ENCODE data around the gene SNRNP35.

SNRNP35 gene

DNA sequence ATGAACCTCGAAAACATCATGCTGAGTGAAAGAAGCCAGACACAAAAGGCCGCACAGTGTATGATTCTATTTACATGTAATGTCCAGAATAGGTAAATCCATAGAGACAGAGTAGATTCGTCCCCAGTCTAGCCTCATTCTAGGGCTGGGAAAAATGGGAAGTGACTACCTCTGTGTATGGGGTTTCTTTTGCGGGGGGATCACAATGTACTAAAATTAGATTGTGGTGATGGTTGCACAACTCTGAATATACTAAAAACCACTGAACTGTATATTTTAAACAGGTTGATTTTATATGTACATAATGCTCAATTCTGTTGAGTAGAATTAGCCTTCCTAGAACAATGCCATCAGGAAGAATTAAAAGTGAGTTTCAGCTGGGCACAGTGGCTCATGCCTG is 15.2 kb upstream of the SNRNP35 start (continued):
- TF ChIP-seq ZNF146 (tag by site-specific recombination; IDR thresholded peaks at IDR 0.05), result no peak

DNA sequence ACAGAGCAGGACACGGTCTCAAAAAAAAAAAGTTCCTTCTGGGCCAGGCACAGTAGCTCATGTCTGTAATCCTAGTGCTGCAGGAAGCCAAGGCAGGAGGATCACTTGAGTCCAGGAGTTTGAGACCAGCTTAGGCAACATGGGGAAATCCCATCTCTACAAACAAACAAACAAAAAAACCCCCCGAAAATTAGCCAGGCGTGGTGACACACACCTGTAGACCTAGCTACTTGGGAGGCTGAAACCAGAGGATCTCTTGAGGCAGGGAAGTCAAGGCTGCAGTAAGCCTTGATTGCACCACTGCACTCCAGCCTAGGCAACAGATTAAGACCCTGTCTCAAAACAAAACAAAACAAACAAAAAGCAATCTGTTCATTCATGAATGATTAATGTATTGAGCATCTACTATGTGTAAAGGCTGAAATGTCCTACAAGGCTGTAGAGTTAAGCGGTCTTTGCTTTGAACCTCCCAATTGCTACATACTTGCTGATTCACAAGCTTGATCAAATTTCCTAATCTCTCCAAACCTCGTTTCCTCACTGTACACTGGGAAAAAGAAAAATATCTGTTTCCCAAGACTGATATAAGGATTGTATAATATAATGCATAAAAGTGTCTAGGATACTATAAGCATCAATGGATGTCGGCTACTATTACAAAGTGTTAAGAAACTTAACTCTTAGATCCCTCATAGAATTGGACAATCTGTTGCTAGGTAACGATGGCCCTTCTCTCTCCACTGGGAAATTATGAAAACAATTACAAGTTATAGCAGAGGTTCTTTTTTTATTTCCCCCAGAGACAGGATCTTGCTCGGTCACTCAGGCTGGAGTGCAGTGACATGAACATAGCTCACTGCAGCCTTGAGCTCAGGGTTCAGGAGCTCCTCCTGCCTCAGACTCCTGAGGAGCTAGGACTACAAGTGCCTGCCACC is 13.6 kb upstream of the SNRNP35 start:
- Histone ChIP-seq H3K4me1 (ENCODE audit: control insufficient read depth, insufficient read depth, low read length) (peaks cover 7% of the 10 kb centered on the region; the same call in 1 of the 2 replicates), H3K9me3 (ENCODE audit: control insufficient read depth, insufficient read depth, low read depth, low read length) (no peaks in the 10 kb centered on the region), H3K36me3 (ENCODE audit: control insufficient read depth in 2 of 2, insufficient read depth in 1 of 2, low read length in 2 of 2) (no peaks in the 10 kb centered on the region), H3K27ac (ENCODE audit: extremely low read depth, low read depth, low read length) (no peak overlapping the region), H3K4me3 (ENCODE audit: low read depth, low read length) (no peak overlapping the region)
- POLR2A ChIA-PET, result interaction anchor here (1.3 kb wide), 1 partner anchor 211 kb away, joined by 3 read pairs; the partner anchor contains the start of genes MPHOSPH9 and MTRFR
- no peak for TF ChIP-seq ZNF157 (tag by site-specific recombination; IDR thresholded peaks at IDR 0.05)
- TF ChIP-seq ZNF664 (tag by site-specific recombination; IDR thresholded peaks at IDR 0.05), result peak; percentile 62; the same call in 1 of the 2 replicates
- TF ChIP-seq ZNF600 (tag by site-specific recombination; IDR thresholded peaks at IDR 0.05), result no peak
- no peak for TF ChIP-seq ZNF394 (tag by site-specific recombination; IDR thresholded peaks at IDR 0.05; ENCODE audit: borderline replicate concordance)
- TF ChIP-seq SALL2 (tag by site-specific recombination; IDR thresholded peaks at IDR 0.05; ENCODE audit: borderline replicate concordance), result no peak
- TF ChIP-seq, protein P1, sequence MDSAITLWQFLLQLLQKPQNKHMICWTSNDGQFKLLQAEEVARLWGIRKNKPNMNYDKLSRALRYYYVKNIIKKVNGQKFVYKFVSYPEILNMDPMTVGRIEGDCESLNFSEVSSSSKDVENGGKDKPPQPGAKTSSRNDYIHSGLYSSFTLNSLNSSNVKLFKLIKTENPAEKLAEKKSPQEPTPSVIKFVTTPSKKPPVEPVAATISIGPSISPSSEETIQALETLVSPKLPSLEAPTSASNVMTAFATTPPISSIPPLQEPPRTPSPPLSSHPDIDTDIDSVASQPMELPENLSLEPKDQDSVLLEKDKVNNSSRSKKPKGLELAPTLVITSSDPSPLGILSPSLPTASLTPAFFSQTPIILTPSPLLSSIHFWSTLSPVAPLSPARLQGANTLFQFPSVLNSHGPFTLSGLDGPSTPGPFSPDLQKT (IDR thresholded peaks at IDR 0.05; ENCODE audit: borderline replicate concordance, low read depth, low read length), result no peak
- no peak for TF ChIP-seq PRDM1 (tag by site-specific recombination; IDR thresholded peaks at IDR 0.05)
- no peak for TF ChIP-seq ZNF792 (tag by site-specific recombination; IDR thresholded peaks at IDR 0.05)
- CTCF ChIA-PET, result interaction anchor here (0.7 kb wide), 1 partner anchor 27 kb away, joined by 3 read pairs; no protein-coding TSS in a partner anchor

DNA sequence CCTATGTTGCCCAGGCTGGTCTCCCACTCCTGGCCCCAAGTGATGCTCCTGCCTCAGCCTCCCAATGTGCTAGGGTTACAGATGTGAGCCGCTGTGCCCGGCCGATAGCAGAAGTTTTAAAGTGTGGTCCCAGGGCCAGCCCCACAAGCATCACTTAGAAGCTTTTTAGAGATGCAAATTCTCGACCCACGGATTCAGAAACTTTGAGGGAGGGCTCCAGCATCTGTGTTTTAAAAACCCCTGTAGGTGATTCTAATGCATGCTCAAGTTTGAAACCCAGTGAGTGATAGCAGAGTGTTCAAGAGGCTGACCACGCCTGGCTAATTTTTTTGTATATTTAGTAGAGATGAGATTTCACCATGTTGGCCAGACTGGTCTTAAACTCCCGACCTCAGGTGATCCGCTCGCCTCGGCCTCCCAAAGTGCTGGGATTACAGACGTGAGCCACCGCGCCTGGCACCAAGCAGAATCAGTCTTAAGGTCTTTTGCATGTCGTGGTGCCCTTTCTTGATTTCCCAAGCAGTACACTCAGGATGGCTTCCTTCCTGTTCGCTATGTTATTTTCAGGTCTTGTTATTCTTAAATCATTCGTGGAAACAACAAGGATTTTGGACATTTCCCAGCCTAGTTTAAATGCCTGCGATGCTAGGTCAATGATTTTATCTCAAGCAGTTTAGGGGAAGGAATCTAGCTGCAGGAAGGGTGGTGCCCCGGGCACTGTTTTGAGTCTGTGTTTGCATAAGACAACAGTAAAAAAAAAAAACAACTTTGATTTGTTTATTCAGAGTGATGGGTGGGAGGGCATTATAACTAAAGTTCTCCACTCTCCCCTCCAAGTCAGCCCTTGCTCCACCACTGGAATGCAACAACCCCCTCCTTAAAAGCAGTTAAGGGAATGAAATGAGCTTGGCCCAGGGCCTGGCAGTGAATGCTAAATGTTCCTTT is 12.3 kb upstream of the SNRNP35 start:
- CTCF ChIA-PET, result interaction anchor here (0.5 to 1.0 kb wide), 3 partner anchors 61 to 136 kb away, joined by 3 to 5 read pairs (median 4); no protein-coding TSS in a partner anchor
- Histone ChIP-seq H3K4me3 (ENCODE audit: low read depth, low read length) (no peak overlapping the region), H3K27ac (ENCODE audit: extremely low read depth, low read depth, low read length) (peak overlapping the region; percentile 61), H3K36me3 (ENCODE audit: control insufficient read depth in 2 of 2, insufficient read depth in 1 of 2, low read length in 2 of 2) (no peaks in the 10 kb centered on the region), H3K4me1 (ENCODE audit: control insufficient read depth, insufficient read depth, low read length) (peaks cover 7% of the 10 kb centered on the region; the same call in 1 of the 2 replicates), H3K9me3 (ENCODE audit: control insufficient read depth, insufficient read depth, low read depth, low read length) (no peaks in the 10 kb centered on the region)
- POLR2A ChIA-PET, result interaction anchor here (0.7 to 1.3 kb wide), 4 partner anchors 9 to 213 kb away, joined by 3 read pairs; partner anchors contain the start of genes MPHOSPH9, MTRFR and RILPL2
- TF ChIP-seq KLF9 (tag by site-specific recombination; IDR thresholded peaks at IDR 0.05; ENCODE audit: low read depth), result no peak
- TF ChIP-seq, protein P2, sequence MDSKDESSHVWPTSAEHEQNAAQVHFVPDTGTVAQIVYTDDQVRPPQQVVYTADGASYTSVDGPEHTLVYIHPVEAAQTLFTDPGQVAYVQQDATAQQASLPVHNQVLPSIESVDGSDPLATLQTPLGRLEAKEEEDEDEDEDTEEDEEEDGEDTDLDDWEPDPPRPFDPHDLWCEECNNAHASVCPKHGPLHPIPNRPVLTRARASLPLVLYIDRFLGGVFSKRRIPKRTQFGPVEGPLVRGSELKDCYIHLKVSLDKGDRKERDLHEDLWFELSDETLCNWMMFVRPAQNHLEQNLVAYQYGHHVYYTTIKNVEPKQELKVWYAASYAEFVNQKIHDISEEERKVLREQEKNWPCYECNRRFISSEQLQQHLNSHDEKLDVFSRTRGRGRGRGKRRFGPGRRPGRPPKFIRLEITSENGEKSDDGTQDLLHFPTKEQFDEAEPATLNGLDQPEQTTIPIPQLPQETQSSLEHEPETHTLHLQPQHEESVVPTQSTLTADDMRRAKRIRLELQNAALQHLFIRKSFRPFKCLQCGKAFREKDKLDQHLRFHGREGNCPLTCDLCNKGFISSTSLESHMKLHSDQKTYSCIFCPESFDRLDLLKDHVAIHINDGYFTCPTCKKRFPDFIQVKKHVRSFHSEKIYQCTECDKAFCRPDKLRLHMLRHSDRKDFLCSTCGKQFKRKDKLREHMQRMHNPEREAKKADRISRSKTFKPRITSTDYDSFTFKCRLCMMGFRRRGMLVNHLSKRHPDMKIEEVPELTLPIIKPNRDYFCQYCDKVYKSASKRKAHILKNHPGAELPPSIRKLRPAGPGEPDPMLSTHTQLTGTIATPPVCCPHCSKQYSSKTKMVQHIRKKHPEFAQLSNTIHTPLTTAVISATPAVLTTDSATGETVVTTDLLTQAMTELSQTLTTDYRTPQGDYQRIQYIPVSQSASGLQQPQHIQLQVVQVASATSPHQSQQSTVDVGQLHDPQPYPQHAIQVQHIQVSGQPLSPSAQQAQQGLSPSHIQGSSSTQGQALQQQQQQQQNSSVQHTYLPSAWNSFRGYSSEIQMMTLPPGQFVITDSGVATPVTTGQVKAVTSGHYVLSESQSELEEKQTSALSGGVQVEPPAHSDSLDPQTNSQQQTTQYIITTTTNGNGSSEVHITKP (tag by site-specific recombination; IDR thresholded peaks at IDR 0.05), result peak; percentile 84
- TF ChIP-seq GLI4 (tag by site-specific recombination; IDR thresholded peaks at IDR 0.05), result no peak
- peak; percentile 22; the same call in 1 of the 2 replicates for TF ChIP-seq ZNF335 (tag by site-specific recombination; conservative IDR thresholded peaks at IDR 0.05)
- TF ChIP-seq ZNF37A (tag by site-specific recombination; IDR thresholded peaks at IDR 0.05), result no peak
- TF ChIP-seq ZBTB20 (tag by site-specific recombination; IDR thresholded peaks at IDR 0.05), result peak; percentile 97
- no peak for TF ChIP-seq ZNF324 (tag by site-specific recombination; IDR thresholded peaks at IDR 0.05)
- TF ChIP-seq, protein P3, sequence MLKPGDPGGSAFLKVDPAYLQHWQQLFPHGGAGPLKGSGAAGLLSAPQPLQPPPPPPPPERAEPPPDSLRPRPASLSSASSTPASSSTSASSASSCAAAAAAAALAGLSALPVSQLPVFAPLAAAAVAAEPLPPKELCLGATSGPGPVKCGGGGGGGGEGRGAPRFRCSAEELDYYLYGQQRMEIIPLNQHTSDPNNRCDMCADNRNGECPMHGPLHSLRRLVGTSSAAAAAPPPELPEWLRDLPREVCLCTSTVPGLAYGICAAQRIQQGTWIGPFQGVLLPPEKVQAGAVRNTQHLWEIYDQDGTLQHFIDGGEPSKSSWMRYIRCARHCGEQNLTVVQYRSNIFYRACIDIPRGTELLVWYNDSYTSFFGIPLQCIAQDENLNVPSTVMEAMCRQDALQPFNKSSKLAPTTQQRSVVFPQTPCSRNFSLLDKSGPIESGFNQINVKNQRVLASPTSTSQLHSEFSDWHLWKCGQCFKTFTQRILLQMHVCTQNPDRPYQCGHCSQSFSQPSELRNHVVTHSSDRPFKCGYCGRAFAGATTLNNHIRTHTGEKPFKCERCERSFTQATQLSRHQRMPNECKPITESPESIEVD (tag by site-specific recombination; IDR thresholded peaks at IDR 0.05), result peak; percentile 53
- no peak for TF ChIP-seq ZBTB17 (tag by site-specific recombination; IDR thresholded peaks at IDR 0.05)
- TF ChIP-seq, protein P4, sequence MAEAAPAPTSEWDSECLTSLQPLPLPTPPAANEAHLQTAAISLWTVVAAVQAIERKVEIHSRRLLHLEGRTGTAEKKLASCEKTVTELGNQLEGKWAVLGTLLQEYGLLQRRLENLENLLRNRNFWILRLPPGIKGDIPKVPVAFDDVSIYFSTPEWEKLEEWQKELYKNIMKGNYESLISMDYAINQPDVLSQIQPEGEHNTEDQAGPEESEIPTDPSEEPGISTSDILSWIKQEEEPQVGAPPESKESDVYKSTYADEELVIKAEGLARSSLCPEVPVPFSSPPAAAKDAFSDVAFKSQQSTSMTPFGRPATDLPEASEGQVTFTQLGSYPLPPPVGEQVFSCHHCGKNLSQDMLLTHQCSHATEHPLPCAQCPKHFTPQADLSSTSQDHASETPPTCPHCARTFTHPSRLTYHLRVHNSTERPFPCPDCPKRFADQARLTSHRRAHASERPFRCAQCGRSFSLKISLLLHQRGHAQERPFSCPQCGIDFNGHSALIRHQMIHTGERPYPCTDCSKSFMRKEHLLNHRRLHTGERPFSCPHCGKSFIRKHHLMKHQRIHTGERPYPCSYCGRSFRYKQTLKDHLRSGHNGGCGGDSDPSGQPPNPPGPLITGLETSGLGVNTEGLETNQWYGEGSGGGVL (tag by site-specific recombination; IDR thresholded peaks at IDR 0.05), result peak; percentile 72
- peak; percentile 65; the same call in 1 of the 2 replicates for TF ChIP-seq ZNF157 (tag by site-specific recombination; IDR thresholded peaks at IDR 0.05)
- 0 out of 2 replicates have a peak, but pooled peaks have one; percentile 13 for TF ChIP-seq TRIM28 (IDR thresholded peaks at IDR 0.05; ENCODE audit: borderline replicate concordance, low read length)

Data from HEK293 (cell line).